HPDE6-E6E7 (cell line): ENCODE measurements around the gene KCNE2.
"Not testable (repeated sequence)": the region's sequence is repeated elsewhere in the genome, so short reads cannot be mapped to it uniquely, and the experiment has no call there.

Experiments used
- DNase-seq: peaks from one replicate; pipeline ENCODE4 v3.0.0; 2011; ENCODE audit warnings: missing footprints; ENCODE audit errors: extremely low spot score

KCNE2 gene

GRCh38 chr21:34353182-34353581 lies 10.6 kb upstream of the KCNE2 start:
- no peak for DNase-seq

DNA sequence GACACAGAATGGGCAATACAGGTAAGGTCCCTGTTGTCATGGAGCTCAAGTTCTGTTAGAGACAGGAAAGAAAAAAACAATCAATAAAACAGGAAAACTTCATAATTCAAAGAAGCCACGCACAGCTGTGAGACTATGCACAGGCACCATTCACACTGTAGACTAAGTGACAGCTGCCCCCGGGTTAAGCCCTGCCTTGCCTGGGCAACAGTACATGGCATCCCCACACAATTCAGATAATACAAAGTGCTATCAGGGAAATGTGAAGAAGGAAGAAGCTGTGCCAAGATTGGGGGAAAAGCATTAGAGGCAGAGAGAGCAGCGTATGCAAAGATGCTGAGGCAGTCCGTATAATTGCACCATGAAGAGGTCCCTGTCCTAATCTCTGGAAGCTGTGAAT lies 9.0 kb upstream of the KCNE2 start:
- DNase-seq: no peak

DNA sequence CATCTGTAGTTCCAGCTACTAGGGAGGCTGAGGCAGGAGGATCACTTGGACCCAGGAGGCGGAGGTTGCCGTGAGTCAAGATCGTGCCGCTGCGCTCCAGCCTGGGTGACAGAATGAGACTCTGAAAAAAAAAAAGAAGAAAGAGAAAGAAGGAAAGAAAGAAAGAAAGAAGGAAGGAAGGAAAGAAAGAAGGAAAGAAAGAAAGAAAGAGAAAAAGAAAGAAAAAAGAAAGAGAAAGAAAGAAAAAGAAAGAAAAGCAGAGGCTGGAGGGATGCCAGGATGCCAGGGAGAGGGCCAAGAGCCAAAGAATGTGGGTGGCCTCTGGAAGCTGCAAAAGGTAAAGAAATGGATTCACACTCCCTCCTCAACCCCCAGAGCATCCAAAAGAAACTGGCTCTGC lies 8.2 kb upstream of the KCNE2 start:
- DNase-seq: no peak

DNA sequence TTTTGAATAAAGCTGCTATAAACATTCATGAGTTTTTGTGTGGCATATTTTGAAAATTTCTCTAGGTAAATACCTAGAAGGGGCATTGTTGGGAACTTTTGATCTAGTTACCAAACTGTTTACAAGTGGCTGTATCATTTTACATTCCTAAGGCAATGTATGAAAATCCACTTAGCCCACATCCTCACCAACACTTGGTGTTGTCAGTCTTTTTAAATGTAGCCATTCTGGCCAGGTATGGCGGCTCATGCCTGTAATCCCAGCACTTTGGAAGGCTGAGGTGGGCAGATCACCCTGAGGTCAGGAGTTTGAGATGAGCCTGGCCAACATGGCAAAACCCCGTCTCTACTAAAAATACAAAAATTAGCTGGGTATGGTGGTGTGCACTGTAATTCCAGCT lies 5.9 kb upstream of the KCNE2 start:
- DNase-seq: no peak

GRCh38 chr21:34358866-34359265 lies 4.9 kb upstream of the KCNE2 start:
- DNase-seq: no peak

DNA sequence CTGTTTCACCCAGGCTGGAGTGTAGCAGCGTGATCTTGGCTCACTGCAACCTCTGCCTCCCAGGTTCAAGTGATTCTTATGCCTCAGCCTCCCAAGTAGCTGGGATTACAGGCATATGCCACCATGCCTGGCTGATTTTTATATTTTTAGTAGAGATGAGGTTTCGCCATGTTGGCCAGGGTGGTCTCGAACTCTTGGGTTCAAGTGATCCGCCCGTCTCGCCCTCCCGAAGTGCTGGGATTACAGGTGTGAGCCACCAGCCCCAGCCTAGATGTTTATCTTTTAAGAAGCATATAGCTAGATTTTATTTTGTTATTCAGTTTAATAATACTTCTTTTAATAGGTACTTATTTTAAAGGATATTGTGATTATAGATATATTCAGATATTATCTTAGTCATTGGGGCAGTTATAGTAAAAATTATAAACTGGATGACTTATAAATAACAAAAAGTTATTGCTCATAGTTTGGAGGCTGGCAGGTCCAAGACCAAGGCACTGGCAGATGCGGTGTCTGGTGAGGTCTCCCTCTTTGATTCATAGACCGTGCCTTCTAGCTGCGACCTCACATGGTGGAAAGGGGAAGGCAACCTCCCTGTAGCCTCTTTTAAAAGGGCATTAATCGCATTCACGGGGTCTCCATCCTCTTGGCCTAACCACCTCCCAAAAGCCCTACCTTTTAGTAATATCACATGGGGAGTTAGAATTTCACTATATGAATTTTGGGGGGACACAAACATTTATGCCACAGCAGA lies 3.1 kb upstream of the KCNE2 start:
- DNase-seq: no peak

DNA sequence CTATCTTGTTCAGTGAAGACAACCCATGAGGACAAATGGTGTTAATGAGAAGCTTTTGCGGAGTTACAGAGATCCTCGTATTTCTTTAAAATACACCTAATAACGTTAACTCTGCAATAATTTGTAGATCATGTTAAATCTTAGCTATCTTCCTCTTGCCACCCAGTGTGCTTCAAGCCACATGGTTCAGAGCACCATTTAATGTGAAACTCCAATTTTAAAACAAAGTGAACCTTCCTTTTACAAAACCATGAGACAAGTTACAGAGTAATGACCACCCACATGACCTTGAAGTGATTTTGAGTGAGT lies 1.7 kb upstream of the KCNE2 start:
- no peak for DNase-seq

DNA sequence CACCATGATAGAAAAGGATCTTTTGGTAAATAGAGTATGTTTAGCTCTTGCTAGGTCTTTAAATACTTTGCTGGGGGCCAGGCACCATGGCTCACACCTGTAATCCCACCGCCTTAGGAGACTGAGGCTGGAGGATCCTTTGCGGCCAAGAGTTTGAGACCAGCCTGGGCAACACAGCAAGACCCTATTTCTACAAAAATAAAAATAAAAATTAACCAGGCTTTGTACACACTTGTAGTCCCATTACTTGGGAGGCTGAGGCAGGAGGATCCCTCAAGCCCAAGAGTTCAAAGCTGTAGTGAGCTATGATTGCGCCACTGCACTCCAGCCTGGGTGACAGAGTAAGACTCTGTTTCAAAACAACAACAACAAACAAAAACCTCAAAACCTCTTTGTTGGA lies 1.1 kb upstream of the KCNE2 start:
- DNase-seq: no peak

GRCh38 chr21:34364921-34365320 lies 1.1 kb downstream of the KCNE2 start:
- DNase-seq: no peak

- DNase-seq: no peak
Measured at GRCh38 chr21:34365809-34366208, 2.0 kb downstream of the KCNE2 start.

GRCh38 chr21:34367320-34367935 lies 3.6 kb downstream of the KCNE2 start:
- peak; percentile 43 for DNase-seq

GRCh38 chr21:34369741-34370140 lies 5.9 kb downstream of the KCNE2 start:
- no peak for DNase-seq

- DNase-seq: no peak
Measured at GRCh38 chr21:34372321-34372720, 8.5 kb downstream of the KCNE2 start.

- DNase-seq: not testable (repeated sequence)
Measured at GRCh38 chr21:34374462-34374861, 10.7 kb downstream of the KCNE2 start.

- not testable (repeated sequence) for DNase-seq
Measured at GRCh38 chr21:34374940-34375618, 11.3 kb downstream of the KCNE2 start, which contains the start of gene SMIM11. Gene SMIM11 (plus strand): TSS chr21:34375507. CDS start chr21:34379505, 3,998 bp downstream.

DNA sequence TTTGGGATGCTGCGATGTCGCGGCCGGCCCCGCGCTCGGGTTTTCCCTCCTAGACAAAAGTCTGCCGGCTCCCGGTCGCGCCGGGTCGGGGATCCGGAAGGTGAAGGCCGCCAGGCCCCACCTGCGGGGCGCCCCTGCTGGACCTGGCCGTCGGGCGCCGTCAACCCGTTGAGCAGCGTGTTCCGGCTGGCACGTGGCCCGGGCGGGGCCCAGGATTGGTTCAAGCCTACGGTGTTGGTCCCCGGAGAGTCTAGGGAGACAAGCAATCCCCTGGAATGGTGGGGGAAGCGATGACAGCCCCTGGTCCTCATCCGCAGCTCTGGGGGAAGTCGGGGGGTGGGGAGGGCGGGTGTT lies 11.8 kb downstream of the KCNE2 start:
- DNase-seq: not testable (repeated sequence)

DNA sequence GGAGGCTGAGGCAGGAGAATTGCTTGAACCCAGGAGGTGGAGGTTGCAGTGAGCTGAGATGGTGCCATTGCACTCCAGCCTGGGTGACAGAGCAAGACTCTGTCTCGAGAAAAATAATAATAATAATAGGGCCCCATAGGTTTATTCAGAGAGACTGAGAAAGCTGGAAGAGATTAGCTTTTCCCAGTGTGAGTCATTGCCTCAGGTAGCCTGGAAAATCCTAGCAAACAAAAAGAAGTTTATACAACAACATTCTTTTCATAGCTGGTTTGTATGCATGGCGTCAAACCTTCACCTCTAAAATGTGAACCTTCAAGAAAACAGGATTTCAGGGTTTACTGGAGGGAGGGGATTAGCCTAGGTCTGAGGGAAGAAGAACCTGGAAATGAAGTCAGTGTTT lies 19.3 kb downstream of the KCNE2 start:
- DNase-seq: not testable (repeated sequence)

GRCh38 chr21:34383724-34384415 lies 20.1 kb downstream of the KCNE2 start:
- not testable (repeated sequence) for DNase-seq

- not testable (repeated sequence) for DNase-seq
Measured at GRCh38 chr21:34400522-34400921, 36.7 kb downstream of the KCNE2 start.

GRCh38 chr21:34404742-34405141 lies 40.9 kb downstream of the KCNE2 start:
- DNase-seq: not testable (repeated sequence)

- not testable (repeated sequence) for DNase-seq
Measured at GRCh38 chr21:34405686-34406085, 41.9 kb downstream of the KCNE2 start.

DNA sequence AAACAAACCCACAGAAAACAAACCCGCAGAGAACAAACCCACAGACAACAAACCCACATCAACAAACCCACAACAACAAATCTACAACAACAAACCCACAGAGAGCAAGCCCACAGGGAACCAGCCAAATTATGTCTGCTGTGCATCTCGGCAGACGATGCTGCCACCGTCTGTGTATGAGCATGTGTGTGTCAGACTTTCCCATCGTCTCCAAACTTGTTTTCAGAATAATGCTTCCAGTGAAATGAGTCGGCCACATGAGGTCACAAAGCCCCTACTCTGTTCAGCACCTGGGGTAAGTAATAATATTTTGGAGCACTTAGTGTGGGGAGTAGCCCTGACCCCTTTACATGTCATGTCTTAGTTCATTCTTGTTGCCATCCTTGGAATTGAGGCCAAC lies 42.3 kb downstream of the KCNE2 start:
- not testable (repeated sequence) for DNase-seq
